ENCODE results near the gene PIK3C2B.

Gene PIK3C2B, protein sequence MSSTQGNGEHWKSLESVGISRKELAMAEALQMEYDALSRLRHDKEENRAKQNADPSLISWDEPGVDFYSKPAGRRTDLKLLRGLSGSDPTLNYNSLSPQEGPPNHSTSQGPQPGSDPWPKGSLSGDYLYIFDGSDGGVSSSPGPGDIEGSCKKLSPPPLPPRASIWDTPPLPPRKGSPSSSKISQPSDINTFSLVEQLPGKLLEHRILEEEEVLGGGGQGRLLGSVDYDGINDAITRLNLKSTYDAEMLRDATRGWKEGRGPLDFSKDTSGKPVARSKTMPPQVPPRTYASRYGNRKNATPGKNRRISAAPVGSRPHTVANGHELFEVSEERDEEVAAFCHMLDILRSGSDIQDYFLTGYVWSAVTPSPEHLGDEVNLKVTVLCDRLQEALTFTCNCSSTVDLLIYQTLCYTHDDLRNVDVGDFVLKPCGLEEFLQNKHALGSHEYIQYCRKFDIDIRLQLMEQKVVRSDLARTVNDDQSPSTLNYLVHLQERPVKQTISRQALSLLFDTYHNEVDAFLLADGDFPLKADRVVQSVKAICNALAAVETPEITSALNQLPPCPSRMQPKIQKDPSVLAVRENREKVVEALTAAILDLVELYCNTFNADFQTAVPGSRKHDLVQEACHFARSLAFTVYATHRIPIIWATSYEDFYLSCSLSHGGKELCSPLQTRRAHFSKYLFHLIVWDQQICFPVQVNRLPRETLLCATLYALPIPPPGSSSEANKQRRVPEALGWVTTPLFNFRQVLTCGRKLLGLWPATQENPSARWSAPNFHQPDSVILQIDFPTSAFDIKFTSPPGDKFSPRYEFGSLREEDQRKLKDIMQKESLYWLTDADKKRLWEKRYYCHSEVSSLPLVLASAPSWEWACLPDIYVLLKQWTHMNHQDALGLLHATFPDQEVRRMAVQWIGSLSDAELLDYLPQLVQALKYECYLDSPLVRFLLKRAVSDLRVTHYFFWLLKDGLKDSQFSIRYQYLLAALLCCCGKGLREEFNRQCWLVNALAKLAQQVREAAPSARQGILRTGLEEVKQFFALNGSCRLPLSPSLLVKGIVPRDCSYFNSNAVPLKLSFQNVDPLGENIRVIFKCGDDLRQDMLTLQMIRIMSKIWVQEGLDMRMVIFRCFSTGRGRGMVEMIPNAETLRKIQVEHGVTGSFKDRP (N-terminal part only)

GRCh38 chr1:204494281-204495077 lies at the start of gene PIK3C2B:
TSS of gene PIK3C2B (minus strand) at chr1:204494805. CDS start at chr1:204469802, 25,003 bp downstream.
- H3K4me3 ChIP-seq (replicated peaks; ENCODE audit: low read depth, low read length) = peak within 1 kb of the TSS; percentile 78
- TF ChIP-seq, protein P1, sequence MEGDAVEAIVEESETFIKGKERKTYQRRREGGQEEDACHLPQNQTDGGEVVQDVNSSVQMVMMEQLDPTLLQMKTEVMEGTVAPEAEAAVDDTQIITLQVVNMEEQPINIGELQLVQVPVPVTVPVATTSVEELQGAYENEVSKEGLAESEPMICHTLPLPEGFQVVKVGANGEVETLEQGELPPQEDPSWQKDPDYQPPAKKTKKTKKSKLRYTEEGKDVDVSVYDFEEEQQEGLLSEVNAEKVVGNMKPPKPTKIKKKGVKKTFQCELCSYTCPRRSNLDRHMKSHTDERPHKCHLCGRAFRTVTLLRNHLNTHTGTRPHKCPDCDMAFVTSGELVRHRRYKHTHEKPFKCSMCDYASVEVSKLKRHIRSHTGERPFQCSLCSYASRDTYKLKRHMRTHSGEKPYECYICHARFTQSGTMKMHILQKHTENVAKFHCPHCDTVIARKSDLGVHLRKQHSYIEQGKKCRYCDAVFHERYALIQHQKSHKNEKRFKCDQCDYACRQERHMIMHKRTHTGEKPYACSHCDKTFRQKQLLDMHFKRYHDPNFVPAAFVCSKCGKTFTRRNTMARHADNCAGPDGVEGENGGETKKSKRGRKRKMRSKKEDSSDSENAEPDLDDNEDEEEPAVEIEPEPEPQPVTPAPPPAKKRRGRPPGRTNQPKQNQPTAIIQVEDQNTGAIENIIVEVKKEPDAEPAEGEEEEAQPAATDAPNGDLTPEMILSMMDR (IDR thresholded peaks at IDR 0.05; ENCODE audit: low read depth, low read length, missing control alignments) = peak; percentile 14
- no peak for DNase-seq (ENCODE audit: extremely low read depth, low read depth)

- no peak overlapping the region for H3K4me3 ChIP-seq (replicated peaks; ENCODE audit: low read depth, low read length)
- DNase-seq (ENCODE audit: extremely low read depth, low read depth) = no peak
- TF ChIP-seq, protein P1 (IDR thresholded peaks at IDR 0.05; ENCODE audit: low read depth, low read length, missing control alignments) = no peak
Observed at GRCh38 chr1:204544321-204544720, 49.7 kb upstream of the PIK3C2B start.

DNA sequence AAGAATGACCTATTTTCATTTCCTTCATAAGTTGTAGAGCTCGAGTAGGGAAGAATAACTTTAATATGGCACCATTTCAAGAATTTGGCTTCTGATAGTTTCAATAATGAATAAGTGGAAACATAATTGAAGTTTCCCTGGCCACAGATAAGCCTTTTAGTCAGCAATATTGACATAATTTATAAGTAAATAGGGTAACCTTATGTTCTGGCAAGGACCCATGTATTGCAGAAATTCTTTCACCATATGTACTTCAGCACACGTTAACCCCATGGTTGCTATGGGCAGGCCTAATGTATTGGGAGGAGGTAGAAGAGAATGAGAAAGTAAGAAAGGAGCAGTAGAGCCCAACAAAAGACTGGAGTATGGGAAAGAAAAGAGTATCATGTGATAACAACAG lies 47.0 kb upstream of the PIK3C2B start:
- H3K4me3 ChIP-seq (replicated peaks; ENCODE audit: low read depth, low read length) = no peak overlapping the region
- DNase-seq (ENCODE audit: extremely low read depth, low read depth) = no peak
- TF ChIP-seq, protein P1 (IDR thresholded peaks at IDR 0.05; ENCODE audit: low read depth, low read length, missing control alignments) = no peak

DNA sequence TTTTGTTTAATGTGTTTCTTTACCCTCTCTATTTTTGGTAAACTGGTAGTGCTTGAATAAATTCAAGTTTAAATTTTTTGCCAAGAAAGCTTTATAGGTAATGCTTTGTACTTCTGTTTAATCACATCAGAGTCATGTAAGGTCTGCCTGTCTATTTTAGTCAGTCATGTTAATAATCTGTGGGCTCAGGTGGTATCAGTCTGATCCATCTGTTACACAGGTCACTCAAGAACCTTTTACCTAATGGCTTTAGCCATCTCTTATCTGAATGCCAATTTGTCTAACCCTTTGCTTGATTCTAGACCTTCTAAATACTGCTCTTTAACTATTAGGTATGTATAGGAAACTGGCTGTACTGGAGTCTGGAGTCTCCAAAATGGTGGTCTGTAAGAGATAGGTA lies 38.2 kb upstream of the PIK3C2B start:
- TF ChIP-seq, protein P1 (IDR thresholded peaks at IDR 0.05; ENCODE audit: low read depth, low read length, missing control alignments) = no peak
- H3K4me3 ChIP-seq (replicated peaks; ENCODE audit: low read depth, low read length) = no peak overlapping the region
- DNase-seq (ENCODE audit: extremely low read depth, low read depth) = no peak

DNA sequence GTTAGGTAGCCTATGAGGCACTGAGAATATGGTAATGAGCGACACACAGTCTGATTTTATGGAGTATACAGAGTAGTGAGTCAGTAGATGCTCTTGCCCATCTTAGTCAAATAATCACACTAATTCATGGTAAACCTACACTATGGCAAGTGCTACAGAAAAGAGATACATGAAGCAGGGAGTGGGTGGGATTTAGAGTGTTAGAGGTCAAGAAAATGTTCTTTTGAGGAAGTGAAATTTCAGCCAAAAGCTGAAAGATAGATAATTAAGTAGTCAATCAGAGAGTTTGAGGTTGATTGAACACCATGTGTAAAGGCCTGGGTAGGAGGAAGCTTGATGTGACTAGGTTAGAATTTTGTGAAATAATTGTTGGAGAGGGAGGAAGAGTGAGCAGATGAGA lies 36.3 kb upstream of the PIK3C2B start:
- no peak for DNase-seq (ENCODE audit: extremely low read depth, low read depth)
- TF ChIP-seq, protein P1 (IDR thresholded peaks at IDR 0.05; ENCODE audit: low read depth, low read length, missing control alignments) = no peak
- H3K4me3 ChIP-seq (replicated peaks; ENCODE audit: low read depth, low read length) = no peak overlapping the region
